GM19468 (cell line): Measurements from ENCODE around the gene LCLAT1.

Experiments used
- ATAC-seq: cut with Tn5 transposase; IDR thresholded peaks from one replicate; pipeline ENCODE4 v1.9.1; 2021; ENCODE audit warnings: mild to moderate bottlenecking, moderate library complexity, moderate number of reproducible peaks; ENCODE audit not compliant: unreplicated experiment; ENCODE audit errors: extremely low read depth

Gene LCLAT1

GRCh38 chr2:30422444-30423040 is 24.5 kb upstream of the LCLAT1 start:
- ATAC-seq = no peak

GRCh38 chr2:30424231-30424630 is 22.8 kb upstream of the LCLAT1 start:
- no peak for ATAC-seq

GRCh38 chr2:30425326-30425725 is 21.7 kb upstream of the LCLAT1 start:
- ATAC-seq = no peak

- ATAC-seq = no peak
These were observed 19.3 kb upstream of the LCLAT1 start for GRCh38 chr2:30427606-30428347.

GRCh38 chr2:30428348-30428662 is 18.7 kb upstream of the LCLAT1 start:
- ATAC-seq = no peak

GRCh38 chr2:30428827-30429461 is 18.1 kb upstream of the LCLAT1 start:
- no peak for ATAC-seq

GRCh38 chr2:30433541-30434299 is 13.3 kb upstream of the LCLAT1 start:
- ATAC-seq = no peak

GRCh38 chr2:30434708-30435107 is 12.3 kb upstream of the LCLAT1 start:
- ATAC-seq = no peak

GRCh38 chr2:30436859-30437435 is 10.1 kb upstream of the LCLAT1 start:
- no peak for ATAC-seq

- no peak for ATAC-seq
These were observed 9.1 kb upstream of the LCLAT1 start for GRCh38 chr2:30437809-30438548.

- no peak for ATAC-seq
These were observed 7.8 kb upstream of the LCLAT1 start for GRCh38 chr2:30439296-30439695.

GRCh38 chr2:30439879-30440278 is 7.2 kb upstream of the LCLAT1 start:
- ATAC-seq = no peak

GRCh38 chr2:30441023-30441422 is 6.0 kb upstream of the LCLAT1 start:
- no peak for ATAC-seq

GRCh38 chr2:30443081-30443480 is 4.0 kb upstream of the LCLAT1 start:
- no peak for ATAC-seq

GRCh38 chr2:30444273-30444672 is 2.8 kb upstream of the LCLAT1 start:
- ATAC-seq = no peak

GRCh38 chr2:30445266-30445821 is 1.7 kb upstream of the LCLAT1 start:
- no peak for ATAC-seq

- no peak for ATAC-seq
These were observed 371 bp upstream of the LCLAT1 start for GRCh38 chr2:30446602-30447148.

GRCh38 chr2:30448308-30448707 is 1.3 kb downstream of the LCLAT1 start:
- ATAC-seq = no peak

- no peak for ATAC-seq
These were observed 1.8 kb downstream of the LCLAT1 start for GRCh38 chr2:30448866-30449265.
